Measurements from ENCODE around the gene GRK4. TPM values are rescaled to one million over a fixed set of nuclear protein-coding genes. Genes with fewer than 3 reads are reported as not detected.
A peak's percentile ranks its signal among the peaks of the same experiment; 100 is the strongest.

The GRK4 gene
- total and polyA plus RNA-seq, 2 donors (not counting 1 experiment from before 2014, with no cell fraction given): 0.73 to 2.3 TPM

- no peaks in the 10 kb centered on the region for H3K9me3 ChIP-seq (ENCODE audit: control extremely low read depth in 1 of 3, control insufficient read depth in 2 of 3, insufficient read depth in 1 of 3, low read length in 2 of 3)
- DNase-seq: no peak
- Mint-ChIP-seq H3K4me3 (peak overlapping the region; percentile 46), H3K4me1 (peaks cover 50% of the 10 kb centered on the region), H3K27ac (peak overlapping the region; percentile 79), H3K9me3 (ENCODE audit: insufficient read depth) (no peaks in the 10 kb centered on the region), H3K27me3 (no peaks in the 10 kb centered on the region)
- peaks cover 76% of the 10 kb centered on the region for H4K20me1 ChIP-seq (ENCODE audit: control insufficient read depth, insufficient read depth, low read length, poor library complexity, severe bottlenecking)
- CTCF ChIA-PET: interaction anchor here (1.1 to 3.1 kb wide), 2 partner anchors 12 to 160 kb away, joined by 3 to 11 read pairs; no protein-coding TSS in a partner anchor
- H3K36me3 ChIP-seq (replicated peaks in 1 of 2; ENCODE audit: control extremely low read depth in 1 of 2, control insufficient read depth in 1 of 2, extremely low read depth in 1 of 2, insufficient read depth in 2 of 2, low read length in 1 of 2): peaks cover 0 to 60% of the 10 kb centered on the region in 2 experiments
- H3K9ac ChIP-seq (ENCODE audit: low read length): no peak overlapping the region
- 93% methylated on average over 14 of the region's 16 CpGs for WGBS (ENCODE audit: insufficient coverage)
- TF ChIP-seq CTCF (IDR thresholded peaks at IDR 0.05) (no peak), EZH2 (IDR thresholded peaks at IDR 0.05; ENCODE audit: borderline replicate concordance, insufficient read depth, low read depth, low read length, poor library complexity, severe bottlenecking) (no peak)
- no peak overlapping the region for H2AFZ ChIP-seq (ENCODE audit: insufficient read depth, low read depth, low read length, poor library complexity, severe bottlenecking)
- H3K27me3 ChIP-seq (replicated peaks in 1 of 4; ENCODE audit: control extremely low read depth in 1 of 4, control insufficient read depth in 3 of 4, insufficient read depth in 4 of 4, low read length in 3 of 4): no peaks in the 10 kb centered on the region
- ATAC-seq (ENCODE audit: low read depth): no peak
- peaks cover 70% of the 10 kb centered on the region for H3K79me2 ChIP-seq (ENCODE audit: control insufficient read depth, insufficient read depth, low read length)
- intact Hi-C loops (cut with micrococcal nuclease): no loop called here
- H3K27ac ChIP-seq (ENCODE audit: low read length in 2 of 2): peak overlapping the region in 1 of 2 donors; percentile 49
- H3K4me3 ChIP-seq (ENCODE audit: control extremely low read depth in 1 of 5, extremely low read depth in 1 of 5, insufficient read depth in 1 of 5, low read depth in 2 of 5, low read length in 4 of 5): no peak overlapping the region
- POLR2A ChIA-PET: interaction anchor here (0.5 to 1.2 kb wide), 2 partner anchors 10 to 39 kb away, joined by 3 to 5 read pairs; partner anchors contain the start of gene NOP14
- no peak overlapping the region for H3K4me2 ChIP-seq (replicated peaks; ENCODE audit: low read depth, low read length, poor library complexity, severe bottlenecking)
- H3K4me1 ChIP-seq (ENCODE audit: control insufficient read depth in 2 of 2, insufficient read depth in 2 of 2, low read length in 2 of 2): peaks cover 20 to 28% of the 10 kb centered on the region in 2 donors
Observed at GRCh38 chr4:2923668-2924173, 39.6 kb upstream of the GRK4 start.

DNA sequence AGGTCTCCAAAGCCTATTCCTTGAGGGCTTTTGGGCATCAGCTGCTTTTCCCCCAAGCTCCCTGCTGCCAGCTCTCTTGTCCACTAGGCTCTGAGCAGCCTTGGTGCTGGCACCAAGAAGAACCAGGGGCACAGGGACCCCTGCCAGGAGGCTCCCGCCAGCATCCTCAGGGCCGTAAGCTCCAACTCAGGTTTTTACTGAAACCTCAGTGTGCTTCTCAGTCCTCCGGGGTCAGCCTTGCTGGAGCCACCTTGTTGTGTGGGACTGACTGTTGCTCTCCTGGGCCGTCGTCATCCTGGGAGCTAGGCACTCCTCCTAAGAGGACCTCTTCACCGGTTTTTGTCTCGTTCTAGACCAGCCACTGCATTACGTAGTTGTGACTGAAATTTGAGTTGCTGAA, 39.1 kb upstream of the GRK4 start:
- Mint-ChIP-seq H3K4me1 (peaks cover 45% of the 10 kb centered on the region), H3K4me3 (no peak overlapping the region), H3K27ac (peak overlapping the region; percentile 50), H3K9me3 (ENCODE audit: insufficient read depth) (no peaks in the 10 kb centered on the region), H3K27me3 (no peaks in the 10 kb centered on the region)
- no peak overlapping the region for H3K4me2 ChIP-seq (replicated peaks; ENCODE audit: low read depth, low read length, poor library complexity, severe bottlenecking)
- peaks cover 15 to 23% of the 10 kb centered on the region in 2 donors for H3K4me1 ChIP-seq (ENCODE audit: control insufficient read depth in 2 of 2, insufficient read depth in 2 of 2, low read length in 2 of 2)
- no peaks in the 10 kb centered on the region for H3K9me3 ChIP-seq (ENCODE audit: control extremely low read depth in 1 of 3, control insufficient read depth in 2 of 3, insufficient read depth in 1 of 3, low read length in 2 of 3)
- ATAC-seq (ENCODE audit: low read depth) (no peak), DNase-seq (no peak)
- no peak overlapping the region for H2AFZ ChIP-seq (ENCODE audit: insufficient read depth, low read depth, low read length, poor library complexity, severe bottlenecking)
- peaks cover 0 to 66% of the 10 kb centered on the region in 2 experiments for H3K36me3 ChIP-seq (replicated peaks in 1 of 2; ENCODE audit: control extremely low read depth in 1 of 2, control insufficient read depth in 1 of 2, extremely low read depth in 1 of 2, insufficient read depth in 2 of 2, low read length in 1 of 2)
- no peak overlapping the region for H3K9ac ChIP-seq (ENCODE audit: low read length)
- POLR2A ChIA-PET: interaction anchor here (1.2 kb wide), 1 partner anchor 11 kb away, joined by 3 read pairs; no protein-coding TSS in a partner anchor
- intact Hi-C loops (cut with micrococcal nuclease): no loop called here
- H4K20me1 ChIP-seq (ENCODE audit: control insufficient read depth, insufficient read depth, low read length, poor library complexity, severe bottlenecking): peaks cover 82% of the 10 kb centered on the region
- peaks cover 66% of the 10 kb centered on the region for H3K79me2 ChIP-seq (ENCODE audit: control insufficient read depth, insufficient read depth, low read length)
- 98% methylated on average over 6 of the region's 8 CpGs for WGBS (ENCODE audit: insufficient coverage)
- CTCF ChIA-PET: interaction anchor here (3.1 kb wide), 1 partner anchor 13 kb away, joined by 11 read pairs; no protein-coding TSS in a partner anchor
- no peak for TF ChIP-seq EZH2 (IDR thresholded peaks at IDR 0.05; ENCODE audit: borderline replicate concordance, insufficient read depth, low read depth, low read length, poor library complexity, severe bottlenecking)
- H3K27me3 ChIP-seq (replicated peaks in 1 of 4; ENCODE audit: control extremely low read depth in 1 of 4, control insufficient read depth in 3 of 4, insufficient read depth in 4 of 4, low read length in 3 of 4): no peaks in the 10 kb centered on the region
- no peak overlapping the region for H3K27ac ChIP-seq (ENCODE audit: low read length in 2 of 2)
- no peak overlapping the region for H3K4me3 ChIP-seq (ENCODE audit: control extremely low read depth in 1 of 5, extremely low read depth in 1 of 5, insufficient read depth in 1 of 5, low read depth in 2 of 5, low read length in 4 of 5)
